Esophagus squamous epithelium (tissue), 5 donors: Measurements from ENCODE around the gene GNG12. TPM values are rescaled to one million over a fixed set of nuclear protein-coding genes. Genes with fewer than 3 reads are reported as not detected.

Experiments used
- DNase-seq: peaks from one replicate; lab custom pipeline; 2025; lab: John Stamatoyannopoulos, UW
- H3K27ac ChIP-seq, 4 donors: fragments of 200-600 bp; sonication (generic); one replicate each; pipeline ENCODE4 v1.5.1; 2016 to 2019; ENCODE audit warnings: mild to moderate bottlenecking in 1 of 4
- H3K27me3 ChIP-seq, 4 donors: fragments of 200-600 bp; sonication (generic); 1 replicate in 3 of 4; 2 replicates in 1 of 4; pipeline versions ENCODE4 v1.5.1 to v1.6.0; 2017 to 2021; ENCODE audit warnings: antibody characterized with exemption in 1 of 4
- H3K36me3 ChIP-seq, 3 donors: fragments of 200-600 bp; sonication (generic); one replicate each; pipeline ENCODE4 v1.5.1; 2016 to 2019
- H3K4me1 ChIP-seq, 3 donors: fragments of 200-600 bp; sonication (generic); one replicate each; pipeline ENCODE4 v1.5.1; 2017 to 2019
- H3K4me3 ChIP-seq, 4 donors: fragments of 200-600 bp; sonication (generic); 1 replicate in 3 of 4; 2 replicates in 1 of 4; pipeline ENCODE4 v1.5.1; 2016 to 2019; ENCODE audit warnings: mild to moderate bottlenecking in 2 of 4, moderate library complexity in 1 of 4
- H3K9me3 ChIP-seq, 3 donors: fragments of 200-600 bp; sonication (generic); one replicate each; pipeline ENCODE4 v1.5.1; 2016 to 2019
- CTCF ChIP-seq, 6 experiments: fragments of 450-650 bp in 4 of 6; fragments of 200-600 bp in 2 of 6; sonication (generic) in 2 of 6; IDR thresholded peaks; one replicate each; pipeline ENCODE4 v1.5.1; 2016 to 2019; ENCODE audit warnings: antibody characterized with exemption in 6 of 6, mild to moderate bottlenecking in 4 of 6, moderate library complexity in 4 of 6
- POLR2A ChIP-seq, 4 donors: fragments of 450-650 bp; IDR thresholded peaks; one replicate each; pipeline ENCODE4 v1.6.1; 2017; ENCODE audit warnings: antibody characterized with exemption in 4 of 4, mild to moderate bottlenecking in 4 of 4, moderate library complexity in 3 of 4
- WGBS, 2 donors: methylation state at CpG; one replicate each; pipeline ENCODE4 v1.1.5; 2018; 5-methylcytosine and 5-hydroxymethylcytosine counted together
- intact Hi-C: fragments of 100-400 bp; cut with DNase I; formaldehyde crosslinking; loops from one replicate; pipeline ENCODE4 v1.15.0; 2022
- total RNA-seq, 4 donors: library from RNA; depleted of rRNA; stranded (reverse); fragments of >200 nt; gene quantifications; one replicate each; pipeline ENCODE4 v1.1.0, GENCODE V29; 2016
- donor health status: DM: yes; HTN: yes; CAD: no.

The GNG12 gene
- total RNA-seq, 4 donors from 2014 or later, result 65.4 to 104 (median 89.9) TPM

- Histone ChIP-seq H3K27ac (peak overlapping the region in 3 of 4 donors; percentile 7 to 52 (median 24)), H3K9me3 (no peaks in the 10 kb centered on the region), H3K36me3 (no peaks in the 10 kb centered on the region), H3K27me3 (no peaks in the 10 kb centered on the region), H3K4me1 (peaks cover 4 to 68% (median 17%) of the 10 kb centered on the region in 3 donors), H3K4me3 (no peak overlapping the region)
- no peak for DNase-seq
- intact Hi-C loops, result no loop called here
- TF ChIP-seq POLR2A (IDR thresholded peaks at IDR 0.05), result no peak
- no peak for TF ChIP-seq CTCF (IDR thresholded peaks at IDR 0.05)
- 52 to 59% methylated on average over 5 of the region's 5 CpGs for WGBS, 2 donors
Measured at GRCh38 chr1:67788238-67788790, 45.0 kb downstream of the GNG12 start.

GRCh38 chr1:67787746-67788145 is 45.5 kb downstream of the GNG12 start:
- H3K4me3 ChIP-seq, result no peak overlapping the region
- H3K27ac ChIP-seq, result peak overlapping the region in 1 of 4 donors; percentile 6
- intact Hi-C loops, result no loop called here
- 91 to 93% methylated on average over 2 of the region's 2 CpGs for WGBS, 2 donors
- TF ChIP-seq POLR2A (IDR thresholded peaks at IDR 0.05) (no peak), CTCF (IDR thresholded peaks at IDR 0.05) (no peak)
- H3K27me3 ChIP-seq, result no peaks in the 10 kb centered on the region
- DNase-seq, result no peak
- H3K36me3 ChIP-seq, result no peaks in the 10 kb centered on the region
- H3K4me1 ChIP-seq, result peaks cover 4 to 63% (median 16%) of the 10 kb centered on the region in 3 donors
- no peaks in the 10 kb centered on the region for H3K9me3 ChIP-seq

- Histone ChIP-seq H3K27me3 (no peaks in the 10 kb centered on the region), H3K27ac (peak overlapping the region in 1 of 4 donors; percentile 10), H3K9me3 (no peaks in the 10 kb centered on the region), H3K36me3 (no peaks in the 10 kb centered on the region), H3K4me1 (peaks cover 4 to 55% (median 6%) of the 10 kb centered on the region in 3 donors), H3K4me3 (no peak overlapping the region)
- WGBS, 2 donors, result 66 to 70% methylated on average over 4 of the region's 4 CpGs
- DNase-seq, result no peak
- no peak for TF ChIP-seq POLR2A (IDR thresholded peaks at IDR 0.05)
- TF ChIP-seq CTCF (IDR thresholded peaks at IDR 0.05), result no peak
- intact Hi-C loops, result no loop called here
Measured at GRCh38 chr1:67785847-67786753, 47.2 kb downstream of the GNG12 start.

GRCh38 chr1:67784545-67785186 is 48.6 kb downstream of the GNG12 start:
- no peak for TF ChIP-seq CTCF (IDR thresholded peaks at IDR 0.05)
- no peak for TF ChIP-seq POLR2A (IDR thresholded peaks at IDR 0.05)
- H3K4me3 ChIP-seq, result no peak overlapping the region
- H3K36me3 ChIP-seq, result no peaks in the 10 kb centered on the region
- H3K27ac ChIP-seq, result no peak overlapping the region
- H3K9me3 ChIP-seq, result no peaks in the 10 kb centered on the region
- peaks cover 4 to 53% (median 10%) of the 10 kb centered on the region in 3 donors for H3K4me1 ChIP-seq
- no peaks in the 10 kb centered on the region for H3K27me3 ChIP-seq
- intact Hi-C loops, result no loop called here
- 68 to 77% methylated on average over 6 of the region's 6 CpGs for WGBS, 2 donors
- DNase-seq, result no peak
